Measurements from ENCODE around the gene PLAC1. TPM values are rescaled to one million over a fixed set of nuclear protein-coding genes. Genes with fewer than 3 reads are reported as not detected.

PLAC1 gene
- total and polyA plus RNA-seq, 4 donors = 0.31 to 0.63 (median 0.47) TPM; not detected in 1

DNA sequence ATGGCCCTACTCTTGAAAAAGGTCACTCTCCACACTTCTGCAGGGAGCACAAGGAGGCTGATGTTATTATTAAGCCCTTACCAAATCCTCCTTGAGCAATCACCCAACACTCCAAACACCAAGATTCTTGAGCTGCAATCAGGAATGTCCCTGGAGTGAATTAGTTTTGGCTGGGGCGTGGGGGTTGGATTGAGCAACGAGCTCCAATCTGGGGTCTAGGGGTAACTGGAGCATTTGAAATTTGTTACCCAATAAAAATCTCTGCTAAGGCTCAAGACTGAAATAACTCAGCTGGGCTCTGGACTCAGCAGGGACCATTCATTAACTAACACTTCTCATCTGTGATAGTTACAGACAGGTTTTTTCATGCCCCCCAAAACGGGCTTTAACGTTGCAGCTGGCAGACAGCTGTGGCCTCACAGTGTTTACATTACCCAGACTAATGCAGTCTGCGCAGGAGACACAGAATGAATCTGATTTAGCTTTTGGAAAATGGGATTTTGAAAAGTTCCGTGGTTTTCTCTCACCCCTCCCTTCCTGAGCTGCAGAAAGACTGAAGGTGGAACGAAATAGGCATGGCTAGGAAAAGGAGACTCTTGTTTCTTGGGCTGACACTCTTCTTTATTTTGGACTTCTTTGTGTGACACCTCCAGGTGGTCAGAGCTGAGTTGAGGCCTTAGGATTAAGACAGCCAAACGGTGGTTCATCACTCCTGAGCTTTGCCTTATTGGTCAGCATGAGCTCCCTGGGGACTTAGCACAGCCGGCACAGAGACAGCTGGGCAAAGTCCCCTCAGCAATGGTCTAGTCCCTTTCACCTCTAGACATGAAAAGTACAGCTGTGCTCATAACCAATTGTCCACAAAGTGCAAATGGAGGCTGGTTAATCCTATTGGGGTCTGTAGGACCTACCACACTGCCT is 26.6 kb downstream of the PLAC1 start:
- Histone ChIP-seq H3K4me1 (ENCODE audit: control insufficient read depth in 5 of 5, insufficient read depth in 5 of 5, low read length in 5 of 5) (peaks cover 0 to 9% (median 6%) of the 10 kb centered on the region in 5 donors), H3K4me3 (no peak overlapping the region), H3K9me3 (ENCODE audit: control insufficient read depth in 4 of 4, insufficient read depth in 3 of 4, low read length in 3 of 4) (peaks cover 0 to 2% (median 0%) of the 10 kb centered on the region in 4 donors), H3K9ac (ENCODE audit: insufficient read depth in 1 of 2, low read length in 2 of 2) (no peak overlapping the region), H3K36me3 (ENCODE audit: control insufficient read depth in 4 of 4, insufficient read depth in 4 of 4, low read length in 4 of 4) (no peaks in the 10 kb centered on the region), H3K27me3 (ENCODE audit: control insufficient read depth in 3 of 3, insufficient read depth in 3 of 3, low read length in 2 of 3) (peaks cover 0 to 15% (median 3%) of the 10 kb centered on the region in 3 donors), H3K27ac (ENCODE audit: low read depth in 1 of 2, low read length in 1 of 2) (no peak overlapping the region)
- 49 to 77% methylated on average over 9 of the region's 9 CpGs for WGBS, 2 donors
- no peak for TF ChIP-seq CTCF (IDR thresholded peaks at IDR 0.05; ENCODE audit: control extremely low read depth, extremely low read depth)
- ATAC-seq (ENCODE audit: insufficient read depth, low FRiP score) = peak; percentile 53
- peak; percentile 76 to 90 (median 89) for DNase-seq

DNA sequence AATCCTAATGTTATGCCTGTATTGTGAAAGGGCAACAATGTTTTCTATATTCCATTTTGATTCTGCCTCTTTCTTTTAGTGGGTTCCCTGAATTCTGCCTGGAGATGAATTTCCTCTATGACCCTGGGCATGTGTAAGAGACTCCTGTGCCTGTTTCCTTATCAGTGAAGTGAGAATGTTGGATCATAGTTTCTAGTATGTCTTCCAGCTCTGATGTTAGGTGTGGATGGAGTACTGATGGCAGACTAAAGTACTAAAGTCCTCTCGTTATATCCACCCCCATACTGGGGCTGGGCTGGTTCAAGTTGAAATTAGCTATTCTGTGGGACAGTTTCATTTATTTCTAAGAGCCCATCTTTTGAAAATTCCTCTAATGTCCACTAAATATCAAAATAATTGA is 29.6 kb downstream of the PLAC1 start:
- H3K9ac ChIP-seq (ENCODE audit: insufficient read depth in 1 of 2, low read length in 2 of 2) = no peak overlapping the region
- H3K27me3 ChIP-seq (ENCODE audit: control insufficient read depth in 3 of 3, insufficient read depth in 3 of 3, low read length in 2 of 3) = peaks cover 0 to 24% (median 3%) of the 10 kb centered on the region in 3 donors
- WGBS, 2 donors = 72 to 87% methylated on average over 1 of the region's 1 CpG
- no peaks in the 10 kb centered on the region for H3K36me3 ChIP-seq (ENCODE audit: control insufficient read depth in 4 of 4, insufficient read depth in 4 of 4, low read length in 4 of 4)
- H3K27ac ChIP-seq (ENCODE audit: low read depth in 1 of 2, low read length in 1 of 2) = no peak overlapping the region
- peaks cover 0 to 2% (median 0%) of the 10 kb centered on the region in 4 donors for H3K9me3 ChIP-seq (ENCODE audit: control insufficient read depth in 4 of 4, insufficient read depth in 3 of 4, low read length in 3 of 4)
- no peak for DNase-seq
- H3K4me3 ChIP-seq = no peak overlapping the region
- peaks cover 0 to 18% (median 6%) of the 10 kb centered on the region in 5 donors for H3K4me1 ChIP-seq (ENCODE audit: control insufficient read depth in 5 of 5, insufficient read depth in 5 of 5, low read length in 5 of 5)
- no peak for ATAC-seq (ENCODE audit: insufficient read depth, low FRiP score)
- no peak for TF ChIP-seq CTCF (IDR thresholded peaks at IDR 0.05; ENCODE audit: control extremely low read depth, extremely low read depth)

DNA sequence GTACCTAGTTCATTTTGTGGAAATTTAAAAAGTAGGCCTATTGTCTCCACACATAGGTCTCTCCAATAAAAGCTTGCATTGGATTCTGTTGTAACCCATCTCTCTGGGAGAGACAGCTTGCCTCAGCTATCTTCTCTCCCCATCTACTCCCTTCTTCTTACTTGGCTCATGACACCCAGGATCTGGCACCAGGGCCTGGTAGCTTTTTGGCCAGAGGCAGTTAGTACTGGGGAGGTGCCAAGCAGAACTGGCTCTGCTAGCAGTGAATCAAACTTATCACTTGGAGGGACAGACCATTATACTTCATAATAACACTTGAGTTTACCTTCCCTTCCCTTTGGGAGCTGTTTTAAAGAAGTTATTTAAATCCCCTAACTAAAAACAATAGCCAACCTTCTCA is 31.8 kb downstream of the PLAC1 start:
- Histone ChIP-seq H3K4me3 (no peak overlapping the region), H3K27ac (ENCODE audit: low read depth in 1 of 2, low read length in 1 of 2) (no peak overlapping the region), H3K9me3 (ENCODE audit: control insufficient read depth in 4 of 4, insufficient read depth in 3 of 4, low read length in 3 of 4) (peaks cover 0 to 2% (median 0%) of the 10 kb centered on the region in 4 donors), H3K36me3 (ENCODE audit: control insufficient read depth in 4 of 4, insufficient read depth in 4 of 4, low read length in 4 of 4) (no peaks in the 10 kb centered on the region), H3K9ac (ENCODE audit: insufficient read depth in 1 of 2, low read length in 2 of 2) (no peak overlapping the region), H3K4me1 (ENCODE audit: control insufficient read depth in 5 of 5, insufficient read depth in 5 of 5, low read length in 5 of 5) (peaks cover 2 to 19% (median 7%) of the 10 kb centered on the region in 5 donors), H3K27me3 (ENCODE audit: control insufficient read depth in 3 of 3, insufficient read depth in 3 of 3, low read length in 2 of 3) (peaks cover 0 to 29% (median 3%) of the 10 kb centered on the region in 3 donors)
- no peak for TF ChIP-seq CTCF (IDR thresholded peaks at IDR 0.05; ENCODE audit: control extremely low read depth, extremely low read depth)
- DNase-seq (no peak), ATAC-seq (ENCODE audit: insufficient read depth, low FRiP score) (no peak)
